HepG2 (cell line): ENCODE measurements around the gene FBH1. TPM values are rescaled to one million over a fixed set of nuclear protein-coding genes. Genes with fewer than 3 reads are reported as not detected.

Experiments used
- ATAC-seq: fragments of 200-7000 bp; cut with Tn5 transposase; 3 replicates; pipeline ENCODE4 v1.9.1; 2020; ENCODE audit warnings: mild to moderate bottlenecking, moderate library complexity
- BruUV-seq: library from RNA; stranded (reverse); fragments of 400-500 nt; replicated peaks from 2 replicates; lab custom pipeline; 2021; lab: Mats Ljungman, UMichigan
- CTCF ChIA-PET: fragments of 300-600 bp; formaldehyde crosslinking; extraction: SDS; loops from one replicate; lab custom pipeline; 2021; ENCODE audit warnings: low total read pairs, inconsistent platforms, low intra/inter-chr PET ratio; lab: Yijun Ruan, JAX
- POLR2A ChIA-PET: fragments of 350-600 bp; sonication (Branson Sonifier 250); formaldehyde crosslinking; loops from one replicate; lab custom pipeline; 2020; ENCODE audit warnings: antibody characterized with exemption, inconsistent platforms; lab: Yijun Ruan, JAX
- DNase-seq: peaks from one replicate; pipeline ENCODE4 v3.0.0-alpha.2; 2015; ENCODE audit warnings: low spot score
- FAIRE-seq: peaks from 3 replicates; lab custom pipeline; 2011; peaks lifted over from hg19 to GRCh38; lab: Jason Lieb, UNC
- H2AFZ ChIP-seq: one replicate; pipeline ENCODE4 v1.6.1; 2011; ENCODE audit warnings: low read length, inconsistent platforms
- H3K27ac ChIP-seq: fragments of 300-600 bp; 3 replicates; pipeline ENCODE4 v1.8.0; 2011; ENCODE audit warnings: mixed run types, mild to moderate bottlenecking, mixed read lengths, low read length, inconsistent platforms; ENCODE audit not compliant: insufficient read depth; ENCODE audit errors: extremely low read length
- H3K27me3 ChIP-seq, 2 experiments: fragments of 200-600 bp in 1 of 2; 2 replicates in 1 of 2; 3 replicates in 1 of 2; pipeline versions ENCODE4 v1.6.0 to v1.8.0; 2011; ENCODE audit warnings: low read length in 2 of 2, mild to moderate bottlenecking in 2 of 2, moderate library complexity in 2 of 2, inconsistent platforms in 1 of 2; ENCODE audit not compliant: insufficient read depth in 2 of 2, control insufficient read depth in 1 of 2
- H3K36me3 ChIP-seq, 2 experiments: fragments of 200-600 bp in 1 of 2; replicated peaks in 1 of 2; 2 replicates in 1 of 2; 3 replicates in 1 of 2; pipeline versions ENCODE4 v1.5.1 to v1.8.0; 2011; ENCODE audit warnings: low read length in 2 of 2, inconsistent platforms in 1 of 2; ENCODE audit not compliant: insufficient read depth in 2 of 2, control insufficient read depth in 1 of 2
- H3K4me1 ChIP-seq: 2 replicates; pipeline ENCODE4 v1.5.1; 2012; ENCODE audit warnings: low read length, inconsistent platforms; ENCODE audit not compliant: insufficient read depth
- H3K4me2 ChIP-seq: 2 replicates; pipeline ENCODE4 v1.6.0; 2011; ENCODE audit warnings: low read depth, low read length, inconsistent platforms
- H3K4me3 ChIP-seq, 3 experiments: fragments of 200-600 bp in 1 of 3; sonication (generic), shearing (Covaris generic) in 1 of 3; replicated peaks in 1 of 3; 2 replicates each; pipeline ENCODE4 v1.5.1; 2011 to 2016; ENCODE audit warnings: low read length in 3 of 3, inconsistent platforms in 2 of 3, low read depth in 2 of 3, mild to moderate bottlenecking in 2 of 3, control low read depth in 1 of 3, mixed read lengths in 1 of 3; ENCODE audit not compliant: insufficient read depth in 1 of 3
- H3K79me2 ChIP-seq: one replicate; pipeline ENCODE4 v1.6.1; 2011; ENCODE audit warnings: low read length, inconsistent platforms; ENCODE audit not compliant: insufficient read depth
- H3K9ac ChIP-seq: 2 replicates; pipeline ENCODE4 v1.6.0; 2011; ENCODE audit warnings: mild to moderate bottlenecking, low read depth, low read length, inconsistent platforms; ENCODE audit not compliant: insufficient read depth
- H3K9me3 ChIP-seq: 2 replicates; pipeline ENCODE4 v1.5.1; 2012; ENCODE audit warnings: mild to moderate bottlenecking, low read length
- H4K20me1 ChIP-seq: 2 replicates; pipeline ENCODE4 v1.6.0; 2011; ENCODE audit warnings: inconsistent platforms, mild to moderate bottlenecking, low read length, moderate library complexity; ENCODE audit not compliant: insufficient read depth
- KAT2B ChIP-seq: fragments of 150-350 bp; IDR thresholded peaks from 2 replicates; pipeline ENCODE4 v1.6.1; 2014; ENCODE audit warnings: low read depth, low read length, borderline replicate concordance
- KMT2A ChIP-seq: sonication (generic); formaldehyde crosslinking; IDR thresholded peaks from 2 replicates; pipeline ENCODE4 v1.4.0; 2020; ENCODE audit warnings: missing genetic modification reagents
- PTBP1 ChIP-seq: fragments of 200-400 bp; formaldehyde crosslinking; IDR thresholded peaks from 2 replicates; pipeline ENCODE4 v1.6.1; 2018; ENCODE audit warnings: low read length, low read depth; ENCODE audit not compliant: poor library complexity, severe bottlenecking
- ZNF263 ChIP-seq: sonication (generic); formaldehyde crosslinking; IDR thresholded peaks from 2 replicates; pipeline ENCODE4 v1.4.0; 2020; ENCODE audit warnings: missing genetic modification reagents
- WGBS: methylation state at CpG from one replicate; pipeline ENCODE4 v1.1.6; 2017; ENCODE audit warnings: low lambda C conversion rate; 5-methylcytosine and 5-hydroxymethylcytosine counted together
- in situ Hi-C: cut with HindIII; loops from 2 replicates; pipeline ENCODE4 v1.10.0; 2017; ENCODE audit warnings: low pct_unique_long_range_greater_than_20kb; ENCODE audit not compliant: extremely low pct_ligation_motif_present
- intact Hi-C: fragments of 100-400 bp; cut with micrococcal nuclease; formaldehyde crosslinking; loops from one replicate; pipeline ENCODE4 v1.10.0; 2022; ENCODE audit not compliant: unreplicated experiment
- polyA plus RNA-seq, 8 experiments: library from polyadenylated mRNA; depleted of rRNA in 3 of 8; stranded (reverse) in 7 of 8; unstranded in 1 of 8; fragments of >200 nt; fragmentation: Illumina TruSeq in 4 of 8; extraction: Trizol in 4 of 8; gene quantifications; 2 replicates each; pipeline versions ENCODE4 v1.2.1 to v1.2.3, GENCODE V29; 2011 to 2016; ENCODE audit warnings: low read depth in 4 of 8, missing spikeins in 1 of 8, mixed read lengths in 1 of 8; ENCODE audit not compliant: insufficient read depth in 1 of 8
- total RNA-seq, 5 experiments: library from RNA; depleted of rRNA; stranded (reverse); fragments of >200 nt; fragmentation: Illumina TruSeq; extraction: Trizol; gene quantifications; 2 replicates each; pipeline ENCODE4 v1.2.3, GENCODE V29; 2016; ENCODE audit warnings: low read depth in 1 of 5

The FBH1 gene
- total and polyA plus RNA-seq, 2 of the 13 experiments (the other 11 are each of a cell fraction or from before 2014, with no cell fraction given): 48.8 to 60.3 TPM

DNA sequence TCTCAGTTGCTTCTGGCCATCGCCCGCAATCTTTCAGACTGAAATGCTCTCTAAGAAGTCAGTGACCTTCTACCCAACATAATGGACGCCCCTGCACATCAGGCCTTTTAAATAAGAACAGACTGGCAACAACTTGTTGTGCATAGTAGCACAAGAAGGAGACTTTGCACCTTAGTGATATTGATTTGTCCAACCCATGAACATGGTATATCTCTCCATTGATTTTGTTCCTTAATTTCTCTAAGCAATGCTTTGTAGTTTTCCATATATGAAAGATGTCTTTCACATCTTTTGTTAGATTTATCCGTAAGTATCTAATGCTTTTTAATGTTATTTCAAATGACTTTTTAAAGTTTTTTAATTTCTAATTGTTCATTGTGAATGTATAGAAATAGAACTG, 83.0 kb downstream of the FBH1 start:
- ChIA-PET POLR2A (no interaction called here), CTCF (no interaction called here)
- Histone ChIP-seq H4K20me1 (no peaks in the 10 kb centered on the region), H3K36me3 (no peaks in the 10 kb centered on the region), H3K4me3 (no peak overlapping the region), H2AFZ (no peak overlapping the region), H3K9me3 (no peaks in the 10 kb centered on the region), H3K27ac (no peak overlapping the region), H3K79me2 (no peaks in the 10 kb centered on the region), H3K27me3 (peaks cover 4 to 17% of the 10 kb centered on the region in 2 experiments; a peak in 4 of 5 replicates), H3K4me2 (no peak overlapping the region), H3K4me1 (peaks cover 16% of the 10 kb centered on the region), H3K9ac (no peak overlapping the region)
- FAIRE-seq: no peak
- intact Hi-C loops: no loop called here
- BruUV-seq: no TSS peak
- in situ Hi-C loops: no loop called here
- DNase-seq: no peak
- 57% methylated on average over 4 of the region's 4 CpGs for WGBS
- ATAC-seq: no peak
- TF ChIP-seq KAT2B (peak; percentile 56; the same call in 1 of the 2 replicates), PTBP1 (no peak)

DNA sequence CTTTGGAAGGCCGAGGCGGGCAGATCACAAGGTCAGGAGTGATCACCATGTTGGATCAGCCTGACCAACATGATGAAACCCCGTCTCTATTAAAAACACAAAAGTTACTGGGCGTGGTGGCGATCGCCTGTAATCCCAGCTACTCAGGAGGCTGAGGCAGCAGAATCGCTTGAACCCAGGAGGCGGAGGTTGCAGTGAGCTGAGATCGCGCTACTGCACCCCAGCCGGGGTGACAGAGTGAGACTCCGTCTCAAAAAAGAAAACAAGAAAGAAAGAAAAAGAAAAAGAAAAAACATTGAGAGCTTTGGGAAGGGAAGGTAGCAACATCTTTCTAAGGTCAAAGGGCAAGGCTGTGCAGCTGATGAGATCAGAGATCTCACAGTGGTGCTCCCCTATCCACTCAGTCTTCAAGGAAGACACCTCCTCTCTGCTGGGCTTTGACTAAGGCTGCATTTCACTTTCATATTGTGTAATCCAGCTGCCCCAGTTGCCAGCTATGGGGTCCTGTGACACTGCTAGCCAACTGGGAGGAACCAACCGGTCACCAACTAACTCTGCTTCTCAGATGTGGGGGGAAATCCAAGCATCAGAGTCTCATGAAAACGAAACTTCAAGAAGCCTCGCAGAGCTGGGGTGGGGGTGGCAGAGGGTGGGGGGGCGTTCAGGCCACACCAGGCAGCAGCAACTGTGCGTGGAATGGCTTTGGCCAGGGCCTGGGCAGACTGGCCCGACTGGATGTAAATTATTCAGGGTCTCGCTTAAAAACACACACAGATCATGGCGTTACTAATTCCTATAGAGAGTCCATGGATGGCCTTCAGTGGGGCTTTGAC, 85.8 kb downstream of the FBH1 start:
- Histone ChIP-seq H3K4me3 (0 out of 6 replicates have a peak overlapping the region, but pooled peaks of 1 of the 3 experiments have one; percentile 79), H3K9me3 (no peaks in the 10 kb centered on the region), H3K36me3 (no peaks in the 10 kb centered on the region), H2AFZ (no peak overlapping the region), H4K20me1 (no peaks in the 10 kb centered on the region), H3K4me2 (no peak overlapping the region), H3K9ac (no peak overlapping the region)
- no TSS peak for BruUV-seq
- no peak for DNase-seq
- TF ChIP-seq KMT2A (CRISPR knock-in tag) (no peak), ZNF263 (0 out of 2 replicates have a peak, but pooled peaks have one; percentile 38)
- TF ChIP-seq, all 625 proteins: peak for 1
- CTCF ChIA-PET: no interaction called here
- FAIRE-seq (no peak), ATAC-seq (no peak)
- intact Hi-C loops (no loop called here), in situ Hi-C loops (no loop called here)
- Histone ChIP-seq H3K27me3 (peaks cover 5 to 35% of the 10 kb centered on the region in 2 experiments; a peak in 4 of 5 replicates), H3K4me1 (peaks cover 12% of the 10 kb centered on the region), H3K27ac (no peak overlapping the region), H3K79me2 (no peaks in the 10 kb centered on the region)
- POLR2A ChIA-PET: no interaction called here
- 65% methylated on average over 20 of the region's 20 CpGs for WGBS
